CD14-positive monocyte (primary cell): ENCODE data around the gene IRF2. TPM values are rescaled to one million over a fixed set of nuclear protein-coding genes. Genes with fewer than 3 reads are reported as not detected.
A peak's percentile ranks its signal among the peaks of the same experiment; 100 is the strongest.

Source experiments
- DNase-seq, 3 donors: peaks; one replicate each; pipeline ENCODE4 v3.0.0-alpha.2; 2011 to 2022
- H2AFZ ChIP-seq: 2 replicates; pipeline ENCODE4 v1.6.0; 2012; ENCODE audit warnings: mild to moderate bottlenecking, low read depth, low read length, inconsistent platforms; ENCODE audit not compliant: insufficient read depth, poor library complexity, severe bottlenecking
- H3K27ac ChIP-seq, 2 donors: 1 replicate in 1 of 2; 2 replicates in 1 of 2; pipeline ENCODE4 v1.5.1; 2012 to 2013; ENCODE audit warnings: low read length in 2 of 2, control low read depth in 1 of 2, inconsistent platforms in 1 of 2, low read depth in 1 of 2, mild to moderate bottlenecking in 1 of 2
- H3K27me3 ChIP-seq, 2 donors: one replicate each; pipeline versions ENCODE4 v1.6.0 to v1.6.1; 2011 to 2013; ENCODE audit warnings: low read length in 2 of 2; ENCODE audit not compliant: control insufficient read depth in 2 of 2, insufficient read depth in 2 of 2
- H3K36me3 ChIP-seq, 2 donors: replicated peaks in 1 of 2; 1 replicate in 1 of 2; 2 replicates in 1 of 2; pipeline versions ENCODE4 v1.5.1 to v1.6.1; 2012 to 2013; ENCODE audit warnings: low read length in 2 of 2, control low read depth in 1 of 2, inconsistent platforms in 1 of 2, mild to moderate bottlenecking in 1 of 2; ENCODE audit not compliant: insufficient read depth in 2 of 2, control insufficient read depth in 1 of 2
- H3K4me1 ChIP-seq, 2 donors: 1 replicate in 1 of 2; 2 replicates in 1 of 2; pipeline versions ENCODE4 v1.5.1 to v1.6.1; 2012 to 2013; ENCODE audit warnings: low read length in 2 of 2, control low read depth in 1 of 2, inconsistent platforms in 1 of 2, mild to moderate bottlenecking in 1 of 2, moderate library complexity in 1 of 2; ENCODE audit not compliant: insufficient read depth in 2 of 2, control insufficient read depth in 1 of 2
- H3K4me2 ChIP-seq: replicated peaks from 2 replicates; pipeline ENCODE3; 2012; ENCODE audit warnings: low read length, moderate library complexity, mild to moderate bottlenecking; ENCODE audit not compliant: poor library complexity, severe bottlenecking; ENCODE audit errors: extremely low read depth
- H3K4me3 ChIP-seq, 3 experiments: fragments of 200-600 bp in 1 of 3; sonication (generic) in 1 of 3; replicated peaks in 1 of 3; 1 replicate in 2 of 3; 2 replicates in 1 of 3; pipeline ENCODE4 v1.5.1; 2011 to 2013; ENCODE audit warnings: low read length in 3 of 3, mild to moderate bottlenecking in 3 of 3, control low read depth in 2 of 3, low read depth in 2 of 3, inconsistent platforms in 1 of 3, moderate library complexity in 1 of 3
- H3K79me2 ChIP-seq: 2 replicates; pipeline ENCODE4 v1.6.0; 2012; ENCODE audit warnings: mild to moderate bottlenecking, control low read depth, inconsistent platforms, low read length, moderate library complexity; ENCODE audit not compliant: insufficient read depth
- H3K9ac ChIP-seq: 2 replicates; pipeline ENCODE4 v1.6.0; 2017; ENCODE audit warnings: low read length, mild to moderate bottlenecking; ENCODE audit not compliant: insufficient read depth, poor library complexity, severe bottlenecking
- H3K9me3 ChIP-seq, 2 donors: replicated peaks in 1 of 2; 1 replicate in 1 of 2; 2 replicates in 1 of 2; pipeline versions ENCODE4 v1.5.1 to v1.6.1; 2012 to 2013; ENCODE audit warnings: low read length in 2 of 2, control low read depth in 1 of 2; ENCODE audit not compliant: control insufficient read depth in 1 of 2, insufficient read depth in 1 of 2
- H4K20me1 ChIP-seq: 2 replicates; pipeline ENCODE4 v1.6.0; 2012; ENCODE audit warnings: mild to moderate bottlenecking, low read length, control low read depth, moderate library complexity; ENCODE audit not compliant: insufficient read depth
- H3K27ac Mint-ChIP-seq, 7 donors: one replicate each; pipeline ENCODE4 v1.8.0; 2020; ENCODE audit warnings: mild to moderate bottlenecking in 7 of 7, mixed read lengths in 7 of 7, moderate library complexity in 6 of 7, inconsistent platforms in 2 of 7
- H3K27me3 Mint-ChIP-seq, 3 donors: one replicate each; pipeline ENCODE4 v1.8.0; 2021 to 2022; ENCODE audit warnings: low read depth in 3 of 3, mild to moderate bottlenecking in 3 of 3, mixed read lengths in 3 of 3, moderate library complexity in 3 of 3, inconsistent platforms in 1 of 3
- H3K36me3 Mint-ChIP-seq, 2 donors: one replicate each; pipeline ENCODE4 v1.8.0; 2020; ENCODE audit warnings: mixed read lengths in 2 of 2, inconsistent platforms in 1 of 2, mild to moderate bottlenecking in 1 of 2
- H3K4me1 Mint-ChIP-seq: one replicate; pipeline ENCODE4 v1.8.0; 2020; ENCODE audit warnings: mild to moderate bottlenecking, mixed read lengths
- H3K4me3 Mint-ChIP-seq, 2 donors: one replicate each; pipeline ENCODE4 v1.8.0; 2020; ENCODE audit warnings: mild to moderate bottlenecking in 2 of 2, mixed read lengths in 2 of 2, moderate library complexity in 1 of 2
- H3K9me3 Mint-ChIP-seq, 7 donors: one replicate each; pipeline ENCODE4 v1.8.0; 2020 to 2022; ENCODE audit warnings: mixed read lengths in 7 of 7, mild to moderate bottlenecking in 6 of 7, moderate library complexity in 6 of 7, inconsistent platforms in 2 of 7
- WGBS: methylation state at CpG from one replicate; pipeline ENCODE4 v1.1.5; 2013; ENCODE audit warnings: missing lambda C conversion rate; ENCODE audit not compliant: insufficient coverage; 5-methylcytosine and 5-hydroxymethylcytosine counted together
- intact Hi-C, 2 donors: fragments of 100-400 bp; cut with micrococcal nuclease; formaldehyde crosslinking; loops; one replicate each; pipeline versions ENCODE4 v1.15.0 to v1.15.1; 2023
- polyA plus RNA-seq, 3 donors: library from polyadenylated mRNA; depleted of rRNA in 1 of 3; unstranded in 2 of 3; stranded (reverse) in 1 of 3; fragments of 300-500 nt in 2 of 3; fragments of >200 nt in 1 of 3; fragmentation: Illumina TruSeq in 2 of 3; gene quantifications; 1 replicate in 2 of 3; 2 replicates in 1 of 3; pipeline ENCODE4 v1.2.3, GENCODE V29; 2012 to 2021
- TF ChIP-seq, protein P1 (sequence below): fragments of 200-600 bp; IDR thresholded peaks from one replicate; pipeline ENCODE4 v1.8.0; 2022; ENCODE audit warnings: antibody characterized with exemption, mild to moderate bottlenecking

Gene IRF2
- polyA plus RNA-seq, 3 donors: 51.3 to 76.8 (median 56.1) TPM

DNA sequence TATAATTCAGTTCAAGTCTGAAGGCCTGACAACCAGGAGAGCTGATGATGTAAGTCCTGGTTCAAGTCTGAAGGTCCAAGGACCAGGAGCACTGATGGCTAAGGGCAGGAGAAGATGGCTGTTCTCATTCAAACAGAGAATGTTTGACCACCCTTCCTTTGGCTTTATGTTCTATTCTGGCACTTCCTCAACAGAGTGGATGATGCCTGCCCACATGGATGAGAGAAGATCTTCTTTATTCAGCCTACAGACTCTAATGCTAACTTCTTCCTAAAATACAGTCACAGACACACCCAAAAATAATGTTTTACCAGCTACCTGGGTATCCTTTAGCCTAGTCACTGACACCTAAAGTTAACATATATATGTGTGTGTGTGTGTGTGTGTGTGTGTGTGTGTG is 25.6 kb upstream of the IRF2 start:
- no peaks in the 10 kb centered on the region for H4K20me1 ChIP-seq
- H3K4me1 ChIP-seq: peaks cover 16 to 17% of the 10 kb centered on the region in 2 donors
- H3K27me3 Mint-ChIP-seq: peaks cover 0 to 1% (median 0%) of the 10 kb centered on the region in 3 donors
- peaks cover 25% of the 10 kb centered on the region for H3K4me1 Mint-ChIP-seq
- no peak overlapping the region for H3K4me3 ChIP-seq
- no peaks in the 10 kb centered on the region for H3K27me3 ChIP-seq
- H3K36me3 ChIP-seq: no peaks in the 10 kb centered on the region
- no peak overlapping the region for H2AFZ ChIP-seq
- H3K79me2 ChIP-seq: no peaks in the 10 kb centered on the region
- H3K9me3 ChIP-seq: no peaks in the 10 kb centered on the region
- H3K4me3 Mint-ChIP-seq: no peak overlapping the region
- intact Hi-C loops: no loop called here
- H3K36me3 Mint-ChIP-seq: peaks cover 0 to 2% of the 10 kb centered on the region in 2 donors
- H3K4me2 ChIP-seq: no peak overlapping the region
- DNase-seq: no peak
- no peak overlapping the region for H3K27ac ChIP-seq
- TF ChIP-seq, protein P1, sequence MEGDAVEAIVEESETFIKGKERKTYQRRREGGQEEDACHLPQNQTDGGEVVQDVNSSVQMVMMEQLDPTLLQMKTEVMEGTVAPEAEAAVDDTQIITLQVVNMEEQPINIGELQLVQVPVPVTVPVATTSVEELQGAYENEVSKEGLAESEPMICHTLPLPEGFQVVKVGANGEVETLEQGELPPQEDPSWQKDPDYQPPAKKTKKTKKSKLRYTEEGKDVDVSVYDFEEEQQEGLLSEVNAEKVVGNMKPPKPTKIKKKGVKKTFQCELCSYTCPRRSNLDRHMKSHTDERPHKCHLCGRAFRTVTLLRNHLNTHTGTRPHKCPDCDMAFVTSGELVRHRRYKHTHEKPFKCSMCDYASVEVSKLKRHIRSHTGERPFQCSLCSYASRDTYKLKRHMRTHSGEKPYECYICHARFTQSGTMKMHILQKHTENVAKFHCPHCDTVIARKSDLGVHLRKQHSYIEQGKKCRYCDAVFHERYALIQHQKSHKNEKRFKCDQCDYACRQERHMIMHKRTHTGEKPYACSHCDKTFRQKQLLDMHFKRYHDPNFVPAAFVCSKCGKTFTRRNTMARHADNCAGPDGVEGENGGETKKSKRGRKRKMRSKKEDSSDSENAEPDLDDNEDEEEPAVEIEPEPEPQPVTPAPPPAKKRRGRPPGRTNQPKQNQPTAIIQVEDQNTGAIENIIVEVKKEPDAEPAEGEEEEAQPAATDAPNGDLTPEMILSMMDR: no peak
- no peak overlapping the region for H3K9ac ChIP-seq
- peak overlapping the region in 1 of 7 donors; percentile 44 for H3K27ac Mint-ChIP-seq
- peaks cover 0 to 5% (median 3%) of the 10 kb centered on the region in 7 donors for H3K9me3 Mint-ChIP-seq

DNA sequence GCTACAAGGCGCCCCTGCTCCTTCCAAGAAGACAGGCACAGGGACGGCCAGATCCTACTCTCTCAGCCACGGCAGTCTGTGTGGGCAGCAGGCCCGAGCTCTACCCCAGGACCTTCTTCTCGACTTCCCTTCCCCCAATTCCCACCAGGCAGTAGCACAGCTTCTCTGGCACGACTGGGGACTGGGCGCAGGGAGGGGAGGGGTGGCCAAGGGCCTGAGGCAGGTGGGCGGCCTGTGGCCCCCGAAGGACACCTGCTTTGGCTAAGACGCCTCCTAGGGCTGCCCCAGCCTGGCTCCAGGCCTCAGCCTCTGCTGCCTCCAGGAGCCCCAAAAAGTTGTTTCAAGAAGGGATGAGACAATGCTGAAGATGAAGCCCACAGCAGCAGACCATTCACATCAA is 24.2 kb upstream of the IRF2 start:
- no peak for DNase-seq
- Histone ChIP-seq H3K36me3 (no peaks in the 10 kb centered on the region), H4K20me1 (no peaks in the 10 kb centered on the region), H3K9ac (no peak overlapping the region), H3K4me2 (no peak overlapping the region), H2AFZ (no peak overlapping the region), H3K4me1 (peaks cover 5% of the 10 kb centered on the region in 2 donors), H3K4me3 (no peak overlapping the region), H3K79me2 (no peaks in the 10 kb centered on the region), H3K27ac (no peak overlapping the region), H3K9me3 (no peaks in the 10 kb centered on the region), H3K27me3 (no peaks in the 10 kb centered on the region)
- WGBS: 97% methylated on average over 7 of the region's 10 CpGs
- Mint-ChIP-seq H3K4me3 (no peak overlapping the region), H3K27ac (no peak overlapping the region), H3K4me1 (peaks cover 12% of the 10 kb centered on the region), H3K36me3 (no peaks in the 10 kb centered on the region), H3K9me3 (peaks cover 0 to 8% (median 3%) of the 10 kb centered on the region in 7 donors), H3K27me3 (peaks cover 0 to 1% (median 0%) of the 10 kb centered on the region in 3 donors)
- TF ChIP-seq, protein P1: no peak
- intact Hi-C loops: no loop called here
